T-helper 1 cell treated with Interleukin-12 subunit alpha and Interleukin-12 subunit beta and Interleukin-4 antibody, amounts not matched to agents 30 ng/mL and 1 ng/mL, for 36 hours (primary cell): ENCODE results near the gene PKDCC. TPM values are rescaled to one million over a fixed set of nuclear protein-coding genes. Genes with fewer than 3 reads are reported as not detected.

Source experiments
- intact Hi-C: fragments of 100-400 bp; cut with micrococcal nuclease; formaldehyde crosslinking; loops from one replicate; pipeline ENCODE4 v1.15.1; 2024
- total RNA-seq: library from RNA; stranded (reverse); gene quantifications from 2 replicates; pipeline ENCODE4 v1.2.3, GENCODE V29; 2022

PKDCC gene
- total RNA-seq, 1 donor from 2014 or later: not detected

- intact Hi-C loops: no loop called here
Observed at GRCh38 chr2:42049221-42050009, 1.6 kb downstream of the PKDCC start.

- intact Hi-C loops: no loop called here
Observed at GRCh38 chr2:42050010-42050702, 2.3 kb downstream of the PKDCC start.

GRCh38 chr2:42050703-42051542, 3.1 kb downstream of the PKDCC start:
- intact Hi-C loops: no loop called here

- intact Hi-C loops: no loop called here
Observed at GRCh38 chr2:42051543-42052235, 3.9 kb downstream of the PKDCC start.

GRCh38 chr2:42052702-42053481, 5.1 kb downstream of the PKDCC start:
- intact Hi-C loops: no loop called here

GRCh38 chr2:42053482-42053790, 5.6 kb downstream of the PKDCC start:
- intact Hi-C loops: no loop called here

- intact Hi-C loops: no loop called here
Observed at GRCh38 chr2:42053791-42054701, 6.2 kb downstream of the PKDCC start.

- intact Hi-C loops: no loop called here
Observed at GRCh38 chr2:42054714-42055430, 7.1 kb downstream of the PKDCC start.

GRCh38 chr2:42055573-42056514, 8.0 kb downstream of the PKDCC start:
- intact Hi-C loops: no loop called here

- intact Hi-C loops: no loop called here
Observed at GRCh38 chr2:42057159-42057901, 9.5 kb downstream of the PKDCC start.

- intact Hi-C loops: no loop called here
Observed at GRCh38 chr2:42057902-42058450, 10.2 kb downstream of the PKDCC start.

- intact Hi-C loops: no loop called here
Observed at GRCh38 chr2:42059261-42059898, 11.6 kb downstream of the PKDCC start.

GRCh38 chr2:42060028-42060427, 12.2 kb downstream of the PKDCC start:
- intact Hi-C loops: no loop called here

- intact Hi-C loops: no loop called here
Observed at GRCh38 chr2:42060718-42061619, 13.1 kb downstream of the PKDCC start.

- intact Hi-C loops: no loop called here
Observed at GRCh38 chr2:42061839-42062238, 14.0 kb downstream of the PKDCC start.
